COR-L47 (cell line): ENCODE data around the gene PTPRN.
A peak's percentile ranks its signal among the peaks of the same experiment; 100 is the strongest.
"Not testable (repeated sequence)": the region's sequence is repeated elsewhere in the genome, so short reads cannot be mapped to it uniquely, and the experiment has no call there.

ENCODE experiments used
- DNase-seq: peaks from one replicate; lab custom pipeline; 2025; lab: John Stamatoyannopoulos, UW

PTPRN gene

GRCh38 chr2:219287580-219288265, 21.5 kb downstream of the PTPRN start:
- DNase-seq = no peak

GRCh38 chr2:219287116-219287440, 22.1 kb downstream of the PTPRN start:
- DNase-seq = not testable (repeated sequence)

- no peak for DNase-seq
Observed at GRCh38 chr2:219286436-219287115, 22.6 kb downstream of the PTPRN start.

- DNase-seq = no peak
Observed at GRCh38 chr2:219285894-219286425, 23.2 kb downstream of the PTPRN start.

GRCh38 chr2:219285373-219285735, 23.8 kb downstream of the PTPRN start:
- DNase-seq = no peak

GRCh38 chr2:219284501-219285372, 24.5 kb downstream of the PTPRN start:
- DNase-seq = no peak

GRCh38 chr2:219282943-219283581, 26.1 kb downstream of the PTPRN start:
- DNase-seq = no peak

- no peak for DNase-seq
Observed at GRCh38 chr2:219282375-219282774, 26.8 kb downstream of the PTPRN start.

- DNase-seq = no peak
Observed at GRCh38 chr2:219281588-219281987, 27.6 kb downstream of the PTPRN start.

GRCh38 chr2:219280651-219281050, 28.6 kb downstream of the PTPRN start:
- no peak for DNase-seq

GRCh38 chr2:219279916-219280516, 29.2 kb downstream of the PTPRN start:
- no peak for DNase-seq

GRCh38 chr2:219279151-219279915, 29.9 kb downstream of the PTPRN start, which contains the start of gene DNAJB2:
TSS of gene DNAJB2 (plus strand) at chr2:219279366. CDS start at chr2:219279834, 468 bp downstream.
- DNase-seq = peak; percentile 98

GRCh38 chr2:219278655-219279150, 30.5 kb downstream of the PTPRN start:
- no peak for DNase-seq

- peak; percentile 69 for DNase-seq
Observed at GRCh38 chr2:219277703-219278654, 31.2 kb downstream of the PTPRN start.

GRCh38 chr2:219274361-219274921, 34.8 kb downstream of the PTPRN start:
- no peak for DNase-seq

- DNase-seq = no peak
Observed at GRCh38 chr2:219273937-219274336, 35.3 kb downstream of the PTPRN start.

- no peak for DNase-seq
Observed at GRCh38 chr2:219272995-219273394, 36.2 kb downstream of the PTPRN start.

GRCh38 chr2:219272356-219272755, 36.8 kb downstream of the PTPRN start:
- no peak for DNase-seq

- no peak for DNase-seq
Observed at GRCh38 chr2:219271021-219271420, 38.2 kb downstream of the PTPRN start.
